Naive B cell (primary cell): Measurements from ENCODE around the gene RFX3. TPM values are rescaled to one million over a fixed set of nuclear protein-coding genes. Genes with fewer than 3 reads are reported as not detected.

Experiments used
- ATAC-seq, 2 donors: fragments of 150-1000 bp; cut with Tn5 transposase; 2 replicates each; pipeline ENCODE4 v1.10.0; 2021; ENCODE audit warnings: low read depth in 2 of 2, mild to moderate bottlenecking in 2 of 2, moderate library complexity in 2 of 2
- DNase-seq: peaks from one replicate; pipeline ENCODE4 v3.0.0; 2022
- H3K27ac Mint-ChIP-seq, 6 donors: one replicate each; pipeline ENCODE4 v1.8.0; 2020 to 2022; ENCODE audit warnings: mild to moderate bottlenecking in 6 of 6, mixed read lengths in 6 of 6, moderate library complexity in 5 of 6, inconsistent platforms in 2 of 6
- H3K27me3 Mint-ChIP-seq, 3 donors: one replicate each; pipeline ENCODE4 v1.8.0; 2021 to 2022; ENCODE audit warnings: mixed read lengths in 3 of 3, mild to moderate bottlenecking in 1 of 3
- H3K36me3 Mint-ChIP-seq, 2 donors: one replicate each; pipeline ENCODE4 v1.8.0; 2020 to 2022; ENCODE audit warnings: mixed read lengths in 2 of 2, inconsistent platforms in 1 of 2, mild to moderate bottlenecking in 1 of 2
- H3K4me1 Mint-ChIP-seq, 3 donors: one replicate each; pipeline ENCODE4 v1.8.0; 2020 to 2022; ENCODE audit warnings: mixed read lengths in 3 of 3, inconsistent platforms in 1 of 3, mild to moderate bottlenecking in 1 of 3, moderate library complexity in 1 of 3
- H3K4me3 Mint-ChIP-seq, 8 donors: one replicate each; pipeline ENCODE4 v1.8.0; 2020 to 2022; ENCODE audit warnings: mild to moderate bottlenecking in 8 of 8, mixed read lengths in 8 of 8, moderate library complexity in 8 of 8, inconsistent platforms in 2 of 8
- H3K9me3 Mint-ChIP-seq, 7 donors: one replicate each; pipeline ENCODE4 v1.8.0; 2020 to 2022; ENCODE audit warnings: mixed read lengths in 7 of 7, mild to moderate bottlenecking in 5 of 7, inconsistent platforms in 2 of 7, moderate library complexity in 1 of 7
- polyA plus RNA-seq, 6 donors: library from polyadenylated mRNA; unstranded; fragments of 300-500 nt; fragmentation: Illumina TruSeq; gene quantifications; one replicate each; pipeline ENCODE4 v1.2.3, GENCODE V29; 2021; ENCODE audit warnings: low read depth in 6 of 6

RFX3 gene
- polyA plus RNA-seq, 6 donors from 2014 or later = 3.7 to 16.7 (median 6.3) TPM

GRCh38 chr9:3177146-3177761 lies 348.5 kb downstream of the RFX3 start:
- Mint-ChIP-seq H3K36me3 (no peaks in the 10 kb centered on the region), H3K27me3 (peaks cover 24 to 29% (median 28%) of the 10 kb centered on the region in 3 donors), H3K27ac (no peak overlapping the region), H3K4me3 (no peak overlapping the region), H3K9me3 (no peaks in the 10 kb centered on the region), H3K4me1 (peaks cover 0 to 9% (median 0%) of the 10 kb centered on the region in 3 donors)
- ATAC-seq (no peak), DNase-seq (no peak)

GRCh38 chr9:3173374-3173773 lies 352.4 kb downstream of the RFX3 start:
- Mint-ChIP-seq H3K36me3 (no peaks in the 10 kb centered on the region), H3K4me3 (no peak overlapping the region), H3K27ac (no peak overlapping the region), H3K4me1 (no peaks in the 10 kb centered on the region), H3K9me3 (peaks cover 0 to 5% (median 0%) of the 10 kb centered on the region in 7 donors), H3K27me3 (peaks cover 14 to 24% (median 21%) of the 10 kb centered on the region in 3 donors)
- no peak for DNase-seq
- no peak for ATAC-seq

GRCh38 chr9:3170819-3171218 lies 355.0 kb downstream of the RFX3 start:
- H3K27me3 Mint-ChIP-seq = peaks cover 23 to 24% (median 24%) of the 10 kb centered on the region in 3 donors
- no peak for ATAC-seq
- DNase-seq = no peak
- no peak overlapping the region for H3K27ac Mint-ChIP-seq
- no peaks in the 10 kb centered on the region for H3K36me3 Mint-ChIP-seq
- no peak overlapping the region for H3K4me3 Mint-ChIP-seq
- H3K4me1 Mint-ChIP-seq = no peaks in the 10 kb centered on the region
- H3K9me3 Mint-ChIP-seq = peaks cover 0 to 5% (median 0%) of the 10 kb centered on the region in 7 donors
